ENCODE measurements around the gene MYH6. TPM values are rescaled to one million over a fixed set of nuclear protein-coding genes. Genes with fewer than 3 reads are reported as not detected.
A peak's percentile ranks its signal among the peaks of the same experiment; 100 is the strongest.

Gene MYH6
- total RNA-seq, 1 donor: not detected

DNA sequence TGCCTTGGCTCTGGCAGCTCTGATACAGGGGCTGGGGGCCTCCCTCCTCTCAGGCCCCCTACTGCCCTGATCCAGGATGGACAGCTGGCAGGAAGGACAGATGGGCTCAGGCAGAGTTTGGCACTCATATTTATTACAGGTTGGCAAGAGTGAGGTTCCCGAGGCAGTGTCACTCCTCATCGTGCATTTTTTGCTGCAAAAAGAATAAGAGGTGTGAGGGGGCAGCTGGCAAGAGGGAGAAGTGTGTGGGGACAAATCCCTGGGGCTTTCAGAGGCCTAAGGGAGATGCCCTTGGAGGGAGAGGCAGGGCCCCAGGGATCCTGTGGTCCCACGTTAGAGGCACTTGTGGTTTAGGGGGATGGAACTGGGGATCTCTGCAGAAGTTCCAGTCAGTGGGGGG is 26.2 kb downstream of the MYH6 start:
- TF ChIP-seq, protein P1, sequence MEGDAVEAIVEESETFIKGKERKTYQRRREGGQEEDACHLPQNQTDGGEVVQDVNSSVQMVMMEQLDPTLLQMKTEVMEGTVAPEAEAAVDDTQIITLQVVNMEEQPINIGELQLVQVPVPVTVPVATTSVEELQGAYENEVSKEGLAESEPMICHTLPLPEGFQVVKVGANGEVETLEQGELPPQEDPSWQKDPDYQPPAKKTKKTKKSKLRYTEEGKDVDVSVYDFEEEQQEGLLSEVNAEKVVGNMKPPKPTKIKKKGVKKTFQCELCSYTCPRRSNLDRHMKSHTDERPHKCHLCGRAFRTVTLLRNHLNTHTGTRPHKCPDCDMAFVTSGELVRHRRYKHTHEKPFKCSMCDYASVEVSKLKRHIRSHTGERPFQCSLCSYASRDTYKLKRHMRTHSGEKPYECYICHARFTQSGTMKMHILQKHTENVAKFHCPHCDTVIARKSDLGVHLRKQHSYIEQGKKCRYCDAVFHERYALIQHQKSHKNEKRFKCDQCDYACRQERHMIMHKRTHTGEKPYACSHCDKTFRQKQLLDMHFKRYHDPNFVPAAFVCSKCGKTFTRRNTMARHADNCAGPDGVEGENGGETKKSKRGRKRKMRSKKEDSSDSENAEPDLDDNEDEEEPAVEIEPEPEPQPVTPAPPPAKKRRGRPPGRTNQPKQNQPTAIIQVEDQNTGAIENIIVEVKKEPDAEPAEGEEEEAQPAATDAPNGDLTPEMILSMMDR (IDR thresholded peaks at IDR 0.05; ENCODE audit: extremely low read depth, low read depth, low read length): no peak
- Histone ChIP-seq H3K4me3 (ENCODE audit: insufficient read depth, low read length) (no peak overlapping the region), H3K4me1 (ENCODE audit: insufficient read depth, low read length) (no peaks in the 10 kb centered on the region), H3K9me3 (ENCODE audit: low read depth, low read length) (no peaks in the 10 kb centered on the region), H3K79me2 (ENCODE audit: insufficient read depth, low read length) (no peaks in the 10 kb centered on the region), H3K4me2 (ENCODE audit: insufficient read depth, low read length) (no peak overlapping the region), H2AFZ (ENCODE audit: low read length) (no peak overlapping the region), H3K27ac (ENCODE audit: low read depth, low read length) (no peak overlapping the region), H3K27me3 (ENCODE audit: insufficient read depth, low read length) (no peaks in the 10 kb centered on the region), H3K36me3 (ENCODE audit: insufficient read depth, low read length) (no peaks in the 10 kb centered on the region), H4K20me1 (ENCODE audit: insufficient read depth, low read length) (no peaks in the 10 kb centered on the region)
- DNase-seq (ENCODE audit: insufficient read length, low spot score, missing footprints): no peak

DNA sequence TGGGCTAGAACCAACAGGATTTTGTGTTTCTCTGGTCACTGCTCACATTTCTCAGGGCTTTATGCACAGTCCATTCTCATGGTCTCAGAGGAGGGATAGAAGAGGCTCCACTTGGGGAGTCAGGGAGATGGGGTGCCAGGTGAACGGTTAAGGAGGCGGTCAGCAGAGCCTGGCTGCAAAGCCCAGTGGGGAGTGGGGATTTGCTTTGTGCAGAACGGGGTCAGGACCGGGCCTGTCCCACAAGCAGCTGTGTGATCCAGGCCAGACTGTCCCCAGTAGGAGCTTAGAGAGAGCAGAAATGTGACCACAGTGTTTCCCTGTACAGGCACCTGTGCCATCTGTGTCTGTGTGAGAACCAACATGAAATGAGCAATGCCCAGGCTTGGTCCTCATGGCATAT is 27.1 kb downstream of the MYH6 start:
- no peak overlapping the region for H3K4me3 ChIP-seq (ENCODE audit: insufficient read depth, low read length)
- H3K27me3 ChIP-seq (ENCODE audit: insufficient read depth, low read length): peaks cover 4% of the 10 kb centered on the region
- H3K27ac ChIP-seq (ENCODE audit: low read depth, low read length): no peak overlapping the region
- TF ChIP-seq, protein P1 (IDR thresholded peaks at IDR 0.05; ENCODE audit: extremely low read depth, low read depth, low read length): no peak
- no peaks in the 10 kb centered on the region for H4K20me1 ChIP-seq (ENCODE audit: insufficient read depth, low read length)
- no peaks in the 10 kb centered on the region for H3K79me2 ChIP-seq (ENCODE audit: insufficient read depth, low read length)
- no peaks in the 10 kb centered on the region for H3K4me1 ChIP-seq (ENCODE audit: insufficient read depth, low read length)
- H2AFZ ChIP-seq (ENCODE audit: low read length): no peak overlapping the region
- no peaks in the 10 kb centered on the region for H3K36me3 ChIP-seq (ENCODE audit: insufficient read depth, low read length)
- no peak overlapping the region for H3K4me2 ChIP-seq (ENCODE audit: insufficient read depth, low read length)
- H3K9me3 ChIP-seq (ENCODE audit: low read depth, low read length): no peaks in the 10 kb centered on the region
- no peak for DNase-seq (ENCODE audit: insufficient read length, low spot score, missing footprints)

DNA sequence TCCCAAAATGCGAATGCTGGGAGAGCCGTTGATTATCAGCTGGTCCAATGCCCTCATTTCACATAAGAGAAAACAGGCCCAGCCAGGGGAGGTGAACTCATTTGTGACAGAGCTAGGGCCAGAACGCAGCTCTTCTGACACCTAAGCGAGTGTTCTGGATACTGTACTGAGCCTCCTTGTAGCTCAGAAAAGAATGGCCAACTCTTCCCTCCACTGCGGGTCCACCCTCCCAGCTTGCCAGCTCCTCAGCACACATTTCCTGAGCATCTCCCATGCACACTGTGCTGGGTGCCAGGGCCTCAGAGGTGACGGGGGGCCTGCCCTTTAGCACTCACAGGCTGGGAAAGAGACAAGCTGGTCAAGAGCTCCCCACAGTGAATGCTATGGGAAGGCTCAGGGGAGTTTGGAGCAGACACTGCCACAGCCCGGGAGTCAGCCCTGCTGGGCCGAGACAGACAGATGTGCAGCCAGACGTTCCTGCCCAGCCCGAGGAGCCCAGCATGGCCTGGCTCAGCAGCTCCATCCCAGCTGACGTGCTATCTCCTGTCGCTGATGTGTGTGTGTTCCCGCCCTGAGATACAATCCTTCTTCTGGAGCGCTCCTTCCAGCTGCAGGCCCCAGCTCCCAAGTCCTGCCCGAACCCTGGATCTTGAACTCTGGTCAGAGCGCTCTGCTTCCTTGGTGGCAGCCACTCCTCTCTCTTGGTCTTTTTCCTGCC is 27.7 kb downstream of the MYH6 start:
- Histone ChIP-seq H2AFZ (ENCODE audit: low read length) (no peak overlapping the region), H3K36me3 (ENCODE audit: insufficient read depth, low read length) (no peaks in the 10 kb centered on the region), H3K27me3 (ENCODE audit: insufficient read depth, low read length) (peaks cover 4% of the 10 kb centered on the region), H4K20me1 (ENCODE audit: insufficient read depth, low read length) (no peaks in the 10 kb centered on the region), H3K4me2 (ENCODE audit: insufficient read depth, low read length) (no peak overlapping the region), H3K27ac (ENCODE audit: low read depth, low read length) (no peak overlapping the region), H3K4me1 (ENCODE audit: insufficient read depth, low read length) (no peaks in the 10 kb centered on the region), H3K4me3 (ENCODE audit: insufficient read depth, low read length) (no peak overlapping the region), H3K79me2 (ENCODE audit: insufficient read depth, low read length) (no peaks in the 10 kb centered on the region), H3K9me3 (ENCODE audit: low read depth, low read length) (no peaks in the 10 kb centered on the region)
- TF ChIP-seq, protein P1 (IDR thresholded peaks at IDR 0.05; ENCODE audit: extremely low read depth, low read depth, low read length): no peak
- no peak for DNase-seq (ENCODE audit: insufficient read length, low spot score, missing footprints)

DNA sequence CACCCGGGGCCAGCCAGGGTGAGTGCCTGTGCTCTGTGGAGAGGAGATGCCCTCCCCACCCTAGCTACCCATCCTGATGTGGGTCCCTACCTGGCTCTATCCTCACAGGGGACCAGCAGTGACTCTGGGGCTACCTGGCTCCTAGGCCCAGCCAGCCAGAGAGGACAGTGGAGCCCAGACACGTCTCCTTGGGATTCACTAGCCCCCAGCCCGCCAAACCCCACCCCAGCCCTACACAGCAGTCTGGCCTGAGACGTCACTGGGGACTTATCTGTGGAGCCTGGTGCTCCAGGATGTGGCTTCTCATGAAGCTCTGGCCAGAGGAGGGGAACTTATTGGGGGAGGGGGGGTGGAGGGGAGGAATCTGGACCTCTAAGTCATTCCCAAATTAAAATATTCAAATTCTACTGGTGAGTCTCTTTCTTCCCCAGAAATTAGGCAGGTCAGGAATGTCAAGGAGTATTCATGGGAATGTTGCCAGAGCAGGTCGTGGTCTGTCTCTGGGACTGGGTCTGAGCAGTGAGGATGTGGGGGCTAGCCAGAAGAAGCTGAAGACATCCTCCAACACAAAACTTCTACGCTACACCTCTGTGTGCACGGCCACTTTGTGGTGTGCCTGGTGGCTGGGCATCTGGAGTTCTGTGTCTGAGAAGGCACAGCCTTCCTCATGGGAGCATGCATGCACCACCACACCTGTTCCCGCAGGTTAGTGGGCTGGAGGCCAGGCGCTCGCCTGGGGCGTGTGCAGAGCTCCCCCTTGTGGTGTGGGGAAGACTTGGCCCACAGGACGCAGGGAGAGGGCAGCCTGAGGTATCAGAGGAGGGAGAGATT is 28.5 kb downstream of the MYH6 start:
- no peaks in the 10 kb centered on the region for H3K9me3 ChIP-seq (ENCODE audit: low read depth, low read length)
- DNase-seq (ENCODE audit: insufficient read length, low spot score, missing footprints): peak; percentile 92
- no peak overlapping the region for H3K4me2 ChIP-seq (ENCODE audit: insufficient read depth, low read length)
- TF ChIP-seq, protein P1 (IDR thresholded peaks at IDR 0.05; ENCODE audit: extremely low read depth, low read depth, low read length): peak; percentile 89
- H3K4me3 ChIP-seq (ENCODE audit: insufficient read depth, low read length): no peak overlapping the region
- peaks cover 4% of the 10 kb centered on the region for H3K27me3 ChIP-seq (ENCODE audit: insufficient read depth, low read length)
- H3K79me2 ChIP-seq (ENCODE audit: insufficient read depth, low read length): no peaks in the 10 kb centered on the region
- H3K36me3 ChIP-seq (ENCODE audit: insufficient read depth, low read length): no peaks in the 10 kb centered on the region
- H3K27ac ChIP-seq (ENCODE audit: low read depth, low read length): no peak overlapping the region
- no peaks in the 10 kb centered on the region for H4K20me1 ChIP-seq (ENCODE audit: insufficient read depth, low read length)
- H3K4me1 ChIP-seq (ENCODE audit: insufficient read depth, low read length): no peaks in the 10 kb centered on the region
- no peak overlapping the region for H2AFZ ChIP-seq (ENCODE audit: low read length)
